Measurements from ENCODE around the gene ARMC3. TPM values are rescaled to one million over a fixed set of nuclear protein-coding genes. Genes with fewer than 3 reads are reported as not detected.

ARMC3 gene
- total and polyA plus RNA-seq, 2 experiments from 2014 or later: 0.24 TPM; not detected in 1

GRCh38 chr10:23005150-23005549 is 77.3 kb downstream of the ARMC3 start (continued):
- no peak for TF ChIP-seq CTCF (conservative IDR thresholded peaks at IDR 0.05; ENCODE audit: low read depth in 2 of 2)

- H3K27ac Mint-ChIP-seq: no peak overlapping the region
- no peak overlapping the region for H3K27ac ChIP-seq (ENCODE audit: low read depth)
- no peak for TF ChIP-seq CREB1 (CRISPR knock-in tag; IDR thresholded peaks at IDR 0.05; ENCODE audit: low read depth)
- no peak for TF ChIP-seq CTCF (conservative IDR thresholded peaks at IDR 0.05; ENCODE audit: low read depth in 2 of 2)
- TF ChIP-seq STAT1 (IDR thresholded peaks at IDR 0.05; ENCODE audit: unreplicated experiment): no peak
- no peak for TF ChIP-seq ZNF462 (CRISPR knock-in tag; IDR thresholded peaks at IDR 0.05)
- TF ChIP-seq ZNF331 (CRISPR knock-in tag; IDR thresholded peaks at IDR 0.05; ENCODE audit: low read depth): no peak
- no peak for TF ChIP-seq ZNF114 (CRISPR knock-in tag; IDR thresholded peaks at IDR 0.05)
- TF ChIP-seq ETS1 (IDR thresholded peaks at IDR 0.05): no peak
- no peak for TF ChIP-seq REST (IDR thresholded peaks at IDR 0.05; ENCODE audit: unreplicated experiment)
Measured at GRCh38 chr10:23013581-23014335, 85.9 kb downstream of the ARMC3 start.

More at GRCh38 chr10:23013581-23014335, 85.9 kb downstream of the ARMC3 start:
- H3K4me3 Mint-ChIP-seq: no peak overlapping the region
- Histone ChIP-seq H3K4me3 (no peak overlapping the region), H4K20me1 (replicated peaks; ENCODE audit: insufficient read depth) (no peaks in the 10 kb centered on the region), H3K27me3 (ENCODE audit: insufficient read depth) (no peaks in the 10 kb centered on the region), H3K9me2 (ENCODE audit: insufficient read depth) (no peaks in the 10 kb centered on the region), H3K4me2 (no peak overlapping the region), H2AFZ (no peak overlapping the region), H3F3A (replicated peaks; ENCODE audit: low read depth) (no peaks in the 10 kb centered on the region), H3K36me3 (ENCODE audit: insufficient read depth) (no peaks in the 10 kb centered on the region), H3K79me2 (replicated peaks; ENCODE audit: insufficient read depth) (no peaks in the 10 kb centered on the region), H3K4me1 (ENCODE audit: insufficient read depth) (no peaks in the 10 kb centered on the region)
- H3K9me3 Mint-ChIP-seq: no peaks in the 10 kb centered on the region
- ATAC-seq: no peak
- no peaks in the 10 kb centered on the region; the same call in 2 of the 3 replicates for H3K36me3 Mint-ChIP-seq (ENCODE audit: low read depth)
- DNase-seq (ENCODE audit: low spot score): no peak
- H3K4me1 Mint-ChIP-seq: no peaks in the 10 kb centered on the region; the same call in 2 of the 3 replicates
- H3K27me3 Mint-ChIP-seq (ENCODE audit: insufficient read depth, low read depth, poor library complexity): peaks cover 1% of the 10 kb centered on the region

All from GM23338 (cell line).